SKM-1 treated with dmso at 0.1 percent for 144 hours (cell line): Measurements from ENCODE around the gene DNAH11.
"Not testable (repeated sequence)": the region's sequence is repeated elsewhere in the genome, so short reads cannot be mapped to it uniquely, and the experiment has no call there.

Source experiments
- DNase-seq: peaks from one replicate; lab custom pipeline; 2025; ENCODE audit not compliant: unreplicated experiment; lab: John Stamatoyannopoulos, UW

DNAH11 gene

GRCh38 chr7:21923658-21924057 lies 380.8 kb downstream of the DNAH11 start:
- no peak for DNase-seq

GRCh38 chr7:21926448-21926847 lies 383.6 kb downstream of the DNAH11 start:
- no peak for DNase-seq

- no peak for DNase-seq
Observed at GRCh38 chr7:21927693-21928092, 384.9 kb downstream of the DNAH11 start.

- DNase-seq = not testable (repeated sequence)
Observed at GRCh38 chr7:21933293-21933692, 390.5 kb downstream of the DNAH11 start.

GRCh38 chr7:21934808-21935207 lies 392.0 kb downstream of the DNAH11 start:
- no peak for DNase-seq

- no peak for DNase-seq
Observed at GRCh38 chr7:21938463-21938862, 395.6 kb downstream of the DNAH11 start.

- DNase-seq = no peak
Observed at GRCh38 chr7:21939136-21939857, 396.5 kb downstream of the DNAH11 start.

- no peak for DNase-seq
Observed at GRCh38 chr7:21939858-21940372, 397.1 kb downstream of the DNAH11 start.

GRCh38 chr7:21941611-21942141 lies 398.8 kb downstream of the DNAH11 start:
- DNase-seq = peak; percentile 75

GRCh38 chr7:21942955-21943354 lies 400.1 kb downstream of the DNAH11 start:
- DNase-seq = no peak

GRCh38 chr7:21943436-21943835 lies 400.6 kb downstream of the DNAH11 start:
- no peak for DNase-seq

- peak; percentile 54 for DNase-seq
Observed at GRCh38 chr7:21944616-21945453, 402.0 kb downstream of the DNAH11 start.

GRCh38 chr7:21945454-21946221 lies 402.8 kb downstream of the DNAH11 start, which contains the start of gene CDCA7L:
Gene CDCA7L, minus strand, starts transcription at chr7:21945899. Its CDS starts 95 bp downstream, at chr7:21945804.
- peak; percentile 75 for DNase-seq

- DNase-seq = no peak
Observed at GRCh38 chr7:21946222-21946709, 403.4 kb downstream of the DNAH11 start.

- DNase-seq = no peak
Observed at GRCh38 chr7:21947056-21947455, 404.2 kb downstream of the DNAH11 start.

- DNase-seq = no peak
Observed at GRCh38 chr7:21947946-21948345, 405.1 kb downstream of the DNAH11 start.

- DNase-seq = no peak
Observed at GRCh38 chr7:21948364-21948763, 405.5 kb downstream of the DNAH11 start.

GRCh38 chr7:21948887-21949540 lies 406.2 kb downstream of the DNAH11 start:
- DNase-seq = no peak
